WERI-Rb-1 (cell line): ENCODE results near the gene PHF13.
A peak's percentile ranks its signal among the peaks of the same experiment; 100 is the strongest.

ENCODE experiments used
- DNase-seq: peaks from one replicate; pipeline ENCODE4 v3.0.0-alpha.2; 2020
- H3K27ac ChIP-seq: fragments of 250-450 bp; sonication (Bioruptor Pico); 2 replicates; pipeline ENCODE4 v1.5.1; 2020; ENCODE audit warnings: mild to moderate bottlenecking, moderate library complexity
- H3K27me3 ChIP-seq: fragments of 250-450 bp; sonication (Bioruptor Pico); 2 replicates; pipeline ENCODE4 v1.5.1; 2021; ENCODE audit warnings: mild to moderate bottlenecking, low read depth, moderate library complexity; ENCODE audit not compliant: insufficient read depth, severe bottlenecking
- H3K36me3 ChIP-seq: fragments of 250-450 bp; sonication (Bioruptor Pico); 2 replicates; pipeline ENCODE4 v1.5.1; 2020; ENCODE audit warnings: mild to moderate bottlenecking, moderate library complexity
- H3K4me3 ChIP-seq: 2 replicates; pipeline ENCODE4 v1.5.1; 2011; ENCODE audit warnings: low read depth, mild to moderate bottlenecking, control low read depth, low read length
- H3K9me3 ChIP-seq: fragments of 250-450 bp; sonication (Bioruptor Pico); 2 replicates; pipeline ENCODE4 v1.5.1; 2021; ENCODE audit warnings: mild to moderate bottlenecking, moderate library complexity; ENCODE audit not compliant: severe bottlenecking
- CTCF ChIP-seq: IDR thresholded peaks from 2 replicates; pipeline ENCODE4 v1.5.1; 2011; ENCODE audit warnings: low read depth, mild to moderate bottlenecking, control low read depth, inconsistent platforms, low read length

The PHF13 gene

GRCh38 chr1:6613361-6614018 lies at the start of gene PHF13:
TSS of gene PHF13 (plus strand) at chr1:6613731. CDS start at chr1:6614067, 336 bp downstream.
- H3K9me3 ChIP-seq = no peaks in the 10 kb centered on the region

GRCh38 chr1:6569033-6569432 lies 44.5 kb upstream of the PHF13 start:
- Histone ChIP-seq H3K27me3 (no peaks in the 10 kb centered on the region), H3K9me3 (peaks cover 5% of the 10 kb centered on the region), H3K36me3 (no peaks in the 10 kb centered on the region), H3K27ac (no peak overlapping the region), H3K4me3 (no peak overlapping the region)
- no peak for TF ChIP-seq CTCF
- no peak for DNase-seq

More at GRCh38 chr1:6613361-6614018, at the start of gene PHF13:
- H3K4me3 ChIP-seq = peak within 1 kb of the TSS; percentile 76
- DNase-seq = peak; percentile 99
- H3K27me3 ChIP-seq = no peaks in the 10 kb centered on the region
- H3K36me3 ChIP-seq = peaks cover 28% of the 10 kb centered on the region
- H3K27ac ChIP-seq = peak within 1 kb of the TSS; percentile 99
- TF ChIP-seq CTCF = no peak

- H3K27ac ChIP-seq = no peak overlapping the region
- peaks cover 5% of the 10 kb centered on the region for H3K9me3 ChIP-seq
- TF ChIP-seq CTCF = no peak
- no peak for DNase-seq
- H3K4me3 ChIP-seq = no peak overlapping the region
- no peaks in the 10 kb centered on the region for H3K27me3 ChIP-seq
- H3K36me3 ChIP-seq = no peaks in the 10 kb centered on the region
Measured at GRCh38 chr1:6570100-6570499, 43.4 kb upstream of the PHF13 start.

- Histone ChIP-seq H3K27ac (no peak overlapping the region), H3K36me3 (no peaks in the 10 kb centered on the region), H3K9me3 (peaks cover 5% of the 10 kb centered on the region), H3K4me3 (no peak overlapping the region), H3K27me3 (no peaks in the 10 kb centered on the region)
- no peak for DNase-seq
- no peak for TF ChIP-seq CTCF
Measured at GRCh38 chr1:6570987-6571386, 42.5 kb upstream of the PHF13 start.

GRCh38 chr1:6572653-6573383 lies 40.7 kb upstream of the PHF13 start:
- Histone ChIP-seq H3K27me3 (no peaks in the 10 kb centered on the region), H3K4me3 (no peak overlapping the region), H3K36me3 (no peaks in the 10 kb centered on the region), H3K9me3 (no peaks in the 10 kb centered on the region), H3K27ac (no peak overlapping the region)
- TF ChIP-seq CTCF = no peak
- DNase-seq = no peak
